Parathyroid adenoma (tissue), 2 donors: Measurements from ENCODE around the gene MAGI2.

ENCODE experiments used
- H2AFZ ChIP-seq: fragments of 300-600 bp; sonication (generic); one replicate; pipeline ENCODE4 v1.7.0; 2017; ENCODE audit warnings: antibody characterized with exemption, mild to moderate bottlenecking
- H3K27ac ChIP-seq: fragments of 300-600 bp; sonication (generic); one replicate; pipeline ENCODE4 v1.7.0; 2017
- H3K27me3 ChIP-seq: fragments of 300-600 bp; sonication (generic); one replicate; pipeline ENCODE4 v1.7.0; 2017; ENCODE audit warnings: low read length; ENCODE audit not compliant: control insufficient read depth, insufficient read depth
- H3K36me3 ChIP-seq: fragments of 300-600 bp; sonication (generic); one replicate; pipeline ENCODE4 v1.7.0; 2017; ENCODE audit warnings: low read length; ENCODE audit not compliant: control insufficient read depth, insufficient read depth
- H3K4me1 ChIP-seq: fragments of 300-600 bp; sonication (generic); one replicate; pipeline ENCODE4 v1.7.0; 2017; ENCODE audit warnings: control low read depth
- H3K4me2 ChIP-seq: fragments of 300-600 bp; sonication (generic); one replicate; pipeline ENCODE4 v1.7.0; 2017; ENCODE audit warnings: low read length
- H3K4me3 ChIP-seq: fragments of 300-600 bp; sonication (generic); one replicate; pipeline ENCODE4 v1.7.0; 2017; ENCODE audit warnings: low read depth, low read length
- H3K79me2 ChIP-seq: fragments of 300-600 bp; sonication (generic); one replicate; pipeline ENCODE4 v1.7.0; 2017; ENCODE audit warnings: control low read depth
- H3K9ac ChIP-seq: fragments of 300-600 bp; sonication (generic); one replicate; pipeline ENCODE4 v1.7.0; 2017; ENCODE audit warnings: mild to moderate bottlenecking
- H3K9me3 ChIP-seq: fragments of 300-600 bp; sonication (generic); one replicate; pipeline ENCODE4 v1.7.0; 2017; ENCODE audit warnings: low read length; ENCODE audit not compliant: control insufficient read depth
- TF ChIP-seq, protein P1 (sequence below): fragments of 300-600 bp; sonication (generic); IDR thresholded peaks from one replicate; pipeline ENCODE4 v1.7.0; 2017; ENCODE audit warnings: antibody characterized with exemption, mild to moderate bottlenecking
- donor health status: primary hyperparathyroidism.

MAGI2 gene

GRCh38 chr7:77975672-77976480 lies 1477.6 kb downstream of the MAGI2 start:
- no peak overlapping the region for H3K4me2 ChIP-seq
- no peak overlapping the region for H3K27ac ChIP-seq
- no peak overlapping the region for H2AFZ ChIP-seq
- H3K79me2 ChIP-seq: no peaks in the 10 kb centered on the region
- no peaks in the 10 kb centered on the region for H3K27me3 ChIP-seq
- H3K4me1 ChIP-seq: no peaks in the 10 kb centered on the region
- no peaks in the 10 kb centered on the region for H3K36me3 ChIP-seq
- no peaks in the 10 kb centered on the region for H3K9me3 ChIP-seq
- TF ChIP-seq, protein P1, sequence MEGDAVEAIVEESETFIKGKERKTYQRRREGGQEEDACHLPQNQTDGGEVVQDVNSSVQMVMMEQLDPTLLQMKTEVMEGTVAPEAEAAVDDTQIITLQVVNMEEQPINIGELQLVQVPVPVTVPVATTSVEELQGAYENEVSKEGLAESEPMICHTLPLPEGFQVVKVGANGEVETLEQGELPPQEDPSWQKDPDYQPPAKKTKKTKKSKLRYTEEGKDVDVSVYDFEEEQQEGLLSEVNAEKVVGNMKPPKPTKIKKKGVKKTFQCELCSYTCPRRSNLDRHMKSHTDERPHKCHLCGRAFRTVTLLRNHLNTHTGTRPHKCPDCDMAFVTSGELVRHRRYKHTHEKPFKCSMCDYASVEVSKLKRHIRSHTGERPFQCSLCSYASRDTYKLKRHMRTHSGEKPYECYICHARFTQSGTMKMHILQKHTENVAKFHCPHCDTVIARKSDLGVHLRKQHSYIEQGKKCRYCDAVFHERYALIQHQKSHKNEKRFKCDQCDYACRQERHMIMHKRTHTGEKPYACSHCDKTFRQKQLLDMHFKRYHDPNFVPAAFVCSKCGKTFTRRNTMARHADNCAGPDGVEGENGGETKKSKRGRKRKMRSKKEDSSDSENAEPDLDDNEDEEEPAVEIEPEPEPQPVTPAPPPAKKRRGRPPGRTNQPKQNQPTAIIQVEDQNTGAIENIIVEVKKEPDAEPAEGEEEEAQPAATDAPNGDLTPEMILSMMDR: no peak
- no peak overlapping the region for H3K9ac ChIP-seq
- H3K4me3 ChIP-seq: no peak overlapping the region

- Histone ChIP-seq H2AFZ (no peak overlapping the region), H3K36me3 (no peaks in the 10 kb centered on the region), H3K4me3 (no peak overlapping the region), H3K79me2 (no peaks in the 10 kb centered on the region), H3K27me3 (no peaks in the 10 kb centered on the region), H3K9me3 (no peaks in the 10 kb centered on the region), H3K4me2 (no peak overlapping the region), H3K27ac (no peak overlapping the region), H3K4me1 (no peaks in the 10 kb centered on the region), H3K9ac (no peak overlapping the region)
- TF ChIP-seq, protein P1: no peak
Observed at GRCh38 chr7:77971726-77972125, 1481.7 kb downstream of the MAGI2 start.

GRCh38 chr7:77967429-77967828 lies 1486.0 kb downstream of the MAGI2 start:
- no peak overlapping the region for H3K4me3 ChIP-seq
- TF ChIP-seq, protein P1: no peak
- H2AFZ ChIP-seq: no peak overlapping the region
- no peak overlapping the region for H3K9ac ChIP-seq
- no peaks in the 10 kb centered on the region for H3K36me3 ChIP-seq
- H3K4me1 ChIP-seq: no peaks in the 10 kb centered on the region
- no peak overlapping the region for H3K27ac ChIP-seq
- no peaks in the 10 kb centered on the region for H3K79me2 ChIP-seq
- H3K4me2 ChIP-seq: no peak overlapping the region
- no peaks in the 10 kb centered on the region for H3K27me3 ChIP-seq
- no peaks in the 10 kb centered on the region for H3K9me3 ChIP-seq
